Natural killer cell (primary cell): ENCODE measurements around the gene MOSMO. TPM values are rescaled to one million over a fixed set of nuclear protein-coding genes. Genes with fewer than 3 reads are reported as not detected.

Experiments used
- ATAC-seq, 3 donors: fragments of 150-1000 bp in 2 of 3; fragments of 200-7000 bp in 1 of 3; cut with Tn5 transposase; 1 replicate in 1 of 3; 2 replicates in 2 of 3; pipeline ENCODE4 v1.10.0; 2021; ENCODE audit warnings: mild to moderate bottlenecking in 2 of 3, moderate library complexity in 2 of 3
- DNase-seq, 2 donors: peaks; one replicate each; pipeline versions ENCODE4 v3.0.0 to v3.0.0-alpha.2; 2013 to 2021; ENCODE audit warnings: mixed read lengths in 1 of 2
- H3K27ac ChIP-seq: one replicate; pipeline ENCODE4 v1.5.1; 2013; ENCODE audit warnings: mild to moderate bottlenecking, low read length
- H3K27me3 ChIP-seq: one replicate; pipeline ENCODE4 v1.6.1; 2013; ENCODE audit warnings: low read length; ENCODE audit not compliant: control insufficient read depth, insufficient read depth
- H3K36me3 ChIP-seq: one replicate; pipeline ENCODE4 v1.6.1; 2013; ENCODE audit warnings: low read length; ENCODE audit not compliant: control insufficient read depth, insufficient read depth
- H3K4me1 ChIP-seq: one replicate; pipeline ENCODE4 v1.6.1; 2013; ENCODE audit warnings: low read length; ENCODE audit not compliant: control insufficient read depth, insufficient read depth
- H3K4me3 ChIP-seq: one replicate; pipeline ENCODE4 v1.5.1; 2013; ENCODE audit warnings: low read length
- H3K9me3 ChIP-seq: one replicate; pipeline ENCODE4 v1.6.1; 2013; ENCODE audit warnings: low read length; ENCODE audit not compliant: control insufficient read depth, insufficient read depth
- H3K27ac Mint-ChIP-seq, 2 donors: one replicate each; pipeline ENCODE4 v1.8.0; 2022; ENCODE audit warnings: mild to moderate bottlenecking in 2 of 2, mixed read lengths in 2 of 2, moderate library complexity in 1 of 2
- H3K27me3 Mint-ChIP-seq, 2 donors: one replicate each; pipeline ENCODE4 v1.8.0; 2022; ENCODE audit warnings: low read depth in 2 of 2, mixed read lengths in 2 of 2
- H3K36me3 Mint-ChIP-seq: one replicate; pipeline ENCODE4 v1.8.0; 2022; ENCODE audit warnings: mixed read lengths
- H3K4me1 Mint-ChIP-seq, 2 donors: one replicate each; pipeline ENCODE4 v1.8.0; 2022; ENCODE audit warnings: mixed read lengths in 2 of 2
- H3K4me3 Mint-ChIP-seq: one replicate; pipeline ENCODE4 v1.8.0; 2022; ENCODE audit warnings: mild to moderate bottlenecking, moderate library complexity, mixed read lengths
- H3K9me3 Mint-ChIP-seq, 2 donors: one replicate each; pipeline ENCODE4 v1.8.0; 2022; ENCODE audit warnings: mixed read lengths in 2 of 2
- CTCF ChIP-seq: fragments of 200-600 bp; IDR thresholded peaks from one replicate; pipeline ENCODE4 v1.8.0; 2022; ENCODE audit warnings: antibody characterized with exemption
- WGBS: methylation state at CpG from one replicate; pipeline ENCODE4 v1.1.7; 2013; ENCODE audit warnings: missing lambda C conversion rate; ENCODE audit not compliant: insufficient coverage; 5-methylcytosine and 5-hydroxymethylcytosine counted together
- intact Hi-C: fragments of 100-400 bp; cut with micrococcal nuclease; formaldehyde crosslinking; loops from one replicate; pipeline ENCODE4 v1.14.2; 2022
- total RNA-seq, 4 donors: library from RNA; stranded (reverse); fragments of 120-200 nt in 1 of 4; gene quantifications; one replicate each; pipeline versions ENCODE4 v1.2.3 to v1.2.4, GENCODE V29; 2013 to 2022

MOSMO gene
- total RNA-seq, 3 donors from 2014 or later (not counting 1 experiment from before 2014, with no cell fraction given): 8.6 to 10.3 (median 9.3) TPM

GRCh38 chr16:22013486-22013885, 5.6 kb downstream of the MOSMO start:
- Mint-ChIP-seq H3K27ac (no peak overlapping the region), H3K4me1 (peaks cover 43 to 54% of the 10 kb centered on the region in 2 donors), H3K4me3 (no peak overlapping the region), H3K27me3 (no peaks in the 10 kb centered on the region), H3K9me3 (no peaks in the 10 kb centered on the region), H3K36me3 (no peaks in the 10 kb centered on the region)
- DNase-seq: no peak
- intact Hi-C loops: no loop called here
- TF ChIP-seq CTCF: no peak
- 93% methylated on average over 2 of the region's 4 CpGs for whole genome bisulfite sequencing
- Histone ChIP-seq H3K36me3 (no peaks in the 10 kb centered on the region), H3K4me3 (no peak overlapping the region), H3K4me1 (peaks cover 9% of the 10 kb centered on the region), H3K27ac (no peak overlapping the region), H3K27me3 (no peaks in the 10 kb centered on the region), H3K9me3 (no peaks in the 10 kb centered on the region)
- ATAC-seq: no peak

- Mint-ChIP-seq H3K4me3 (no peak overlapping the region), H3K36me3 (no peaks in the 10 kb centered on the region), H3K9me3 (no peaks in the 10 kb centered on the region), H3K4me1 (peaks cover 47 to 49% of the 10 kb centered on the region in 2 donors), H3K27me3 (no peaks in the 10 kb centered on the region), H3K27ac (no peak overlapping the region)
- TF ChIP-seq CTCF: no peak
- Histone ChIP-seq H3K4me3 (no peak overlapping the region), H3K27me3 (no peaks in the 10 kb centered on the region), H3K9me3 (no peaks in the 10 kb centered on the region), H3K36me3 (no peaks in the 10 kb centered on the region), H3K27ac (no peak overlapping the region), H3K4me1 (peaks cover under 1% of the 10 kb centered on the region)
- no peak for DNase-seq
- ATAC-seq: no peak
- WGBS: no CpG with 5 or more reads among the region's 2 CpGs
- intact Hi-C loops: no loop called here
Measured at GRCh38 chr16:22014271-22014873, 6.5 kb downstream of the MOSMO start.

GRCh38 chr16:22016927-22017326, 9.0 kb downstream of the MOSMO start:
- Histone ChIP-seq H3K4me3 (no peak overlapping the region), H3K4me1 (no peaks in the 10 kb centered on the region), H3K27ac (no peak overlapping the region), H3K36me3 (no peaks in the 10 kb centered on the region), H3K27me3 (no peaks in the 10 kb centered on the region), H3K9me3 (no peaks in the 10 kb centered on the region)
- 89% methylated on average over 1 of the region's 4 CpGs for WGBS
- Mint-ChIP-seq H3K36me3 (no peaks in the 10 kb centered on the region), H3K27me3 (no peaks in the 10 kb centered on the region), H3K4me1 (peaks cover 36 to 44% of the 10 kb centered on the region in 2 donors), H3K27ac (no peak overlapping the region), H3K9me3 (no peaks in the 10 kb centered on the region), H3K4me3 (no peak overlapping the region)
- DNase-seq (no peak), ATAC-seq (no peak)
- intact Hi-C loops: no loop called here
- TF ChIP-seq CTCF: no peak

GRCh38 chr16:22018559-22018958, 10.6 kb downstream of the MOSMO start:
- peaks cover 25 to 39% of the 10 kb centered on the region in 2 donors for H3K4me1 Mint-ChIP-seq
- Histone ChIP-seq H3K4me3 (no peak overlapping the region), H3K4me1 (no peaks in the 10 kb centered on the region), H3K9me3 (no peaks in the 10 kb centered on the region), H3K27me3 (no peaks in the 10 kb centered on the region), H3K36me3 (no peaks in the 10 kb centered on the region), H3K27ac (no peak overlapping the region)
- 71% methylated on average over 1 of the region's 1 CpG for whole genome bisulfite sequencing
- no peak for DNase-seq
- H3K36me3 Mint-ChIP-seq: no peaks in the 10 kb centered on the region
- no peaks in the 10 kb centered on the region for H3K9me3 Mint-ChIP-seq
- no peaks in the 10 kb centered on the region for H3K27me3 Mint-ChIP-seq
- no peak overlapping the region for H3K4me3 Mint-ChIP-seq
- TF ChIP-seq CTCF: no peak
- intact Hi-C loops: no loop called here
- ATAC-seq: no peak
- H3K27ac Mint-ChIP-seq: no peak overlapping the region
